Fibroblast of lung (primary cell): ENCODE measurements around the gene TAF1C. TPM values are rescaled to one million over a fixed set of nuclear protein-coding genes. Genes with fewer than 3 reads are reported as not detected.

Experiments
- DNase-seq, 2 donors: peaks; one replicate each; pipeline versions ENCODE4 v3.0.0 to v3.0.0-alpha.2; 2010; ENCODE audit warnings: low read depth in 2 of 2
- H2AFZ ChIP-seq: 2 replicates; pipeline ENCODE4 v1.5.1; 2012; ENCODE audit warnings: low read length, control low read depth, inconsistent platforms
- H3K27ac ChIP-seq: 2 replicates; pipeline ENCODE4 v1.5.1; 2011; ENCODE audit warnings: low read length, control low read depth; ENCODE audit not compliant: insufficient read depth
- H3K27me3 ChIP-seq: 2 replicates; pipeline ENCODE4 v1.5.1; 2011; ENCODE audit warnings: mild to moderate bottlenecking, low read length; ENCODE audit not compliant: control insufficient read depth, insufficient read depth
- H3K36me3 ChIP-seq: 2 replicates; pipeline ENCODE4 v1.5.1; 2011; ENCODE audit warnings: low read length; ENCODE audit not compliant: control insufficient read depth, insufficient read depth
- H3K4me1 ChIP-seq: 2 replicates; pipeline ENCODE4 v1.5.1; 2011; ENCODE audit warnings: low read length; ENCODE audit not compliant: control insufficient read depth, insufficient read depth; ENCODE audit errors: extremely low read depth
- H3K4me2 ChIP-seq: 2 replicates; pipeline ENCODE4 v1.5.1; 2011; ENCODE audit warnings: low read length, control low read depth; ENCODE audit not compliant: insufficient read depth; ENCODE audit errors: extremely low read depth
- H3K4me3 ChIP-seq, 4 experiments: fragments of 200-600 bp in 1 of 4; sonication (generic) in 1 of 4; replicated peaks in 1 of 4; 2 replicates each; pipeline ENCODE4 v1.5.1; 2011 to 2016; ENCODE audit warnings: low read length in 4 of 4, low read depth in 3 of 4, mild to moderate bottlenecking in 3 of 4, control low read depth in 2 of 4, inconsistent platforms in 1 of 4, mixed read lengths in 1 of 4; ENCODE audit not compliant: insufficient read depth in 1 of 4; ENCODE audit errors: control extremely low read depth in 1 of 4
- H3K79me2 ChIP-seq: 2 replicates; pipeline ENCODE4 v1.5.1; 2012; ENCODE audit warnings: mild to moderate bottlenecking, low read length, inconsistent platforms; ENCODE audit not compliant: control insufficient read depth, insufficient read depth
- H3K9ac ChIP-seq: 2 replicates; pipeline ENCODE4 v1.5.1; 2011; ENCODE audit warnings: mild to moderate bottlenecking, low read length, control low read depth; ENCODE audit not compliant: insufficient read depth
- H3K9me3 ChIP-seq: 2 replicates; pipeline ENCODE4 v1.5.1; 2012; ENCODE audit warnings: low read depth, low read length; ENCODE audit not compliant: control insufficient read depth, insufficient read depth
- H4K20me1 ChIP-seq: 2 replicates; pipeline ENCODE4 v1.5.1; 2011; ENCODE audit warnings: low read length; ENCODE audit not compliant: control insufficient read depth, insufficient read depth; ENCODE audit errors: extremely low read depth
- EZH2 ChIP-seq: IDR thresholded peaks from 2 replicates; pipeline ENCODE4 v1.5.1; 2012; ENCODE audit warnings: low read length, control low read depth, mild to moderate bottlenecking; ENCODE audit errors: missing control alignments
- polyA minus RNA-seq: library from RNA; depleted of rRNA, polyadenylated mRNA; stranded (reverse); fragments of >200 nt; gene quantifications from 2 replicates; pipeline ENCODE4 v1.2.3, GENCODE V29; 2011; ENCODE audit warnings: low replicate concordance
- polyA plus RNA-seq, 2 donors: library from polyadenylated mRNA; depleted of rRNA in 1 of 2; stranded (reverse) in 1 of 2; unstranded in 1 of 2; fragments of >200 nt; gene quantifications; 2 replicates each; pipeline ENCODE4 v1.2.1, GENCODE V29; 2011 to 2012; ENCODE audit warnings: missing spikeins in 1 of 2
- total RNA-seq: library from RNA; depleted of rRNA; stranded (reverse); fragments of >200 nt; gene quantifications from 2 replicates; pipeline ENCODE4 v1.2.1, GENCODE V29; 2014
- TF ChIP-seq, protein P1 (sequence below), 2 donors: IDR thresholded peaks in 1 of 2; conservative IDR thresholded peaks in 1 of 2; 1 replicate in 1 of 2; 2 replicates in 1 of 2; pipeline ENCODE4 v1.5.1; 2011 to 2012; ENCODE audit warnings: low read length in 2 of 2, control low read depth in 1 of 2, inconsistent platforms in 1 of 2, low read depth in 1 of 2, mild to moderate bottlenecking in 1 of 2

TAF1C gene, protein sequence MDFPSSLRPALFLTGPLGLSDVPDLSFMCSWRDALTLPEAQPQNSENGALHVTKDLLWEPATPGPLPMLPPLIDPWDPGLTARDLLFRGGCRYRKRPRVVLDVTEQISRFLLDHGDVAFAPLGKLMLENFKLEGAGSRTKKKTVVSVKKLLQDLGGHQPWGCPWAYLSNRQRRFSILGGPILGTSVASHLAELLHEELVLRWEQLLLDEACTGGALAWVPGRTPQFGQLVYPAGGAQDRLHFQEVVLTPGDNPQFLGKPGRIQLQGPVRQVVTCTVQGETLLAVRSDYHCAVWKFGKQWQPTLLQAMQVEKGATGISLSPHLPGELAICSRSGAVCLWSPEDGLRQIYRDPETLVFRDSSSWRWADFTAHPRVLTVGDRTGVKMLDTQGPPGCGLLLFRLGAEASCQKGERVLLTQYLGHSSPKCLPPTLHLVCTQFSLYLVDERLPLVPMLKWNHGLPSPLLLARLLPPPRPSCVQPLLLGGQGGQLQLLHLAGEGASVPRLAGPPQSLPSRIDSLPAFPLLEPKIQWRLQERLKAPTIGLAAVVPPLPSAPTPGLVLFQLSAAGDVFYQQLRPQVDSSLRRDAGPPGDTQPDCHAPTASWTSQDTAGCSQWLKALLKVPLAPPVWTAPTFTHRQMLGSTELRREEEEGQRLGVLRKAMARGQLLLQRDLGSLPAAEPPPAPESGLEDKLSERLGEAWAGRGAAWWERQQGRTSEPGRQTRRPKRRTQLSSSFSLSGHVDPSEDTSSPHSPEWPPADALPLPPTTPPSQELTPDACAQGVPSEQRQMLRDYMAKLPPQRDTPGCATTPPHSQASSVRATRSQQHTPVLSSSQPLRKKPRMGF
- total RNA-seq: 9.8 and 12.9 TPM in 2 replicates
- polyA plus RNA-seq: 9.3 and 15.9 TPM in 2 replicates
- polyA plus RNA-seq (2012): 15.1 and 18.8 TPM in 2 replicates
- 14.1 and 20.1 TPM in 2 replicates for polyA minus RNA-seq

DNA sequence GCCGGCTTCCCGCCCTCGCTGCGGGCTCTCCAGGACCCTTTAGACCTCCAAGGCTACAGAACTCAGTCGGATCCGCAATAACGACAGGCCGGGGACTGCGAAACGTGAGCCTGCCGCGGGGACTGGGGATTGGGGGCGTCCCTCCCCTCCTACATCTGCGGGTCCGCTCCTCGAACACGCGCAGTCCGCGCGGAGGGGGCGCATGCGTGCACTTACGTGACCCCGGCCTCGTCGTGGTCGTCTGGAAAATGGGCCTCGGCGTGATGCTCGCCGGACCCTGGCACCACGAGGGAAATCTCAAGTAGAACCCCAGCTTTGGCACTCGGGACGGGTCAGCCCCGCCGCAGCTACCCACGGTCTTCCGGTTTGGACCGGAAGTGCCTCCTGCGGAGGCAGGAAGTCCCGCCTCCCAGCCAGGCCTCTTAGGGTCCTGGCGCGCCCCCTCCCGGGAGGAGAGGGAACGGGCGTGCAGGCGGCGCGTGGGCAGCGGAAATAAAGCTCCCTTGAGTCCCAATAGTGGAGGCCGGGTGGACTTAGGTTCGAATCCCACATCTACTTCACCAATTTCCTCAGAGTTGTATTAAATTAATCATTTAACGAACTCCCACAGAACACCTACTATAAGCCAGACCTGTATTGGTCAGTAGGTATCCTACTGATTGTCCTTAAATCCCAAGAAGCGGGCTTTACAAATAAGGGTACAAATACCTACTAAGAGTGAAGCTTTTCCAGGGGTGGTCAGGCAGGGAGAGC lies at the start of gene TAF1C:
TSS of gene TAF1C (minus strand) at position 373 of the 753 bp plus-strand sequence. CDS start 2,069 bp downstream, outside the sequence.
- H3K79me2 ChIP-seq: peaks cover 24% of the 10 kb centered on the region
- H2AFZ ChIP-seq: peak within 1 kb of the TSS; percentile 96
- TF ChIP-seq EZH2: no peak
- TF ChIP-seq, protein P1, sequence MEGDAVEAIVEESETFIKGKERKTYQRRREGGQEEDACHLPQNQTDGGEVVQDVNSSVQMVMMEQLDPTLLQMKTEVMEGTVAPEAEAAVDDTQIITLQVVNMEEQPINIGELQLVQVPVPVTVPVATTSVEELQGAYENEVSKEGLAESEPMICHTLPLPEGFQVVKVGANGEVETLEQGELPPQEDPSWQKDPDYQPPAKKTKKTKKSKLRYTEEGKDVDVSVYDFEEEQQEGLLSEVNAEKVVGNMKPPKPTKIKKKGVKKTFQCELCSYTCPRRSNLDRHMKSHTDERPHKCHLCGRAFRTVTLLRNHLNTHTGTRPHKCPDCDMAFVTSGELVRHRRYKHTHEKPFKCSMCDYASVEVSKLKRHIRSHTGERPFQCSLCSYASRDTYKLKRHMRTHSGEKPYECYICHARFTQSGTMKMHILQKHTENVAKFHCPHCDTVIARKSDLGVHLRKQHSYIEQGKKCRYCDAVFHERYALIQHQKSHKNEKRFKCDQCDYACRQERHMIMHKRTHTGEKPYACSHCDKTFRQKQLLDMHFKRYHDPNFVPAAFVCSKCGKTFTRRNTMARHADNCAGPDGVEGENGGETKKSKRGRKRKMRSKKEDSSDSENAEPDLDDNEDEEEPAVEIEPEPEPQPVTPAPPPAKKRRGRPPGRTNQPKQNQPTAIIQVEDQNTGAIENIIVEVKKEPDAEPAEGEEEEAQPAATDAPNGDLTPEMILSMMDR (conservative IDR thresholded peaks at IDR 0.05 in 1 of 2, IDR thresholded peaks at IDR 0.05 in 1 of 2; ENCODE audit: low read depth in 1 of 2, low read length in 2 of 2): peak; percentile 79 to 84
- H3K27me3 ChIP-seq: no peaks in the 10 kb centered on the region
- peak; percentile 93 to 96 for DNase-seq
- peak within 1 kb of the TSS; percentile 72 to 94 (median 80) for H3K4me3 ChIP-seq
- peak within 1 kb of the TSS; percentile 73 for H3K27ac ChIP-seq
- H3K9me3 ChIP-seq: no peaks in the 10 kb centered on the region
- no peaks in the 10 kb centered on the region for H4K20me1 ChIP-seq
- peak within 1 kb of the TSS; percentile 85 for H3K9ac ChIP-seq
- H3K4me2 ChIP-seq: peak within 1 kb of the TSS; percentile 87
- peaks cover 11% of the 10 kb centered on the region for H3K36me3 ChIP-seq
- H3K4me1 ChIP-seq: no peaks in the 10 kb centered on the region

DNA sequence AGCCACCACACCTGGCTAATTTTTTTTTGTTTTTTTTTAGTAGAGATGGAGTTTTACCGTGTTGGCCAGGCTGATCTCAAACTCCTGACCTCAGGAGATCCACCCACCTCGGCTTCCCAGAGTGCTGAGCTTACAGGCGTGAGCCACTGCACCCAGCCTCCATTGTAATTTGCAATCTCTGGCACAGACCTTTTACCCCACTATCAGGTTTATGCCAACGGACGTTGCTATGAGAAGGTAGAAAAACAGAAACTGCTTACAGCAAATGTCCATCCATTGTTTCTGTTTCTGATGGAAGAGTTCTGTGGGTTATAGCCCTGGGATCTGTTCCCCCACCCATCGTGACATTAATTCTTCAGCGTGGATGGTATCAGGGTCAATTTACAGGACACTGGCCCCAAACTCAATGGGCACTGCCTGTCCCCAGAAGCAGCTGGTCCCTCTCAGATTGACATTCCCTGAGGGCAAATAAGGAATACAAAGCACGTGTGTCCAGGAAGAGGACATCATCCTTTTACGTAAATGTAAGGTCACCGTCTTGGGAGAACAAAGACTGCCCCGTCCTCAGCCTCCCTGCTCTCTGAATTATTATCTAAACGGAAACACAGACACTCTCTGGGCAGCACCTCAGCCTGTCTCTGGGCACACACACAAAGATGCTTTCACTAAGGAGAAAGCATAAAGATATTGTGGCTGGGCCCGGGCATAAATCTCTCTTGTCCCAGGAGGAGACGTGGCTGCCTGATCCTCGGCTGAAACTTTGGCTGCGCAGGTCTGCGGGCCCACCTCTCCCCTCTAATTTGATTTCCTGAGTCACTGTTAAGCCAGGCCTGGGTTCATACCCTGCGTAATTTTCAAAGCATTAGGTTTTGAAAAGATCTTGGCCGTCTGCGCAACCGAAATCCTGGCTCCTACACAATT lies 47.7 kb upstream of the TAF1C start:
- H3K4me2 ChIP-seq: no peak overlapping the region
- no peaks in the 10 kb centered on the region for H4K20me1 ChIP-seq
- H3K4me1 ChIP-seq: no peaks in the 10 kb centered on the region
- no peak overlapping the region for H3K9ac ChIP-seq
- H3K4me3 ChIP-seq: no peak overlapping the region
- no peaks in the 10 kb centered on the region for H3K79me2 ChIP-seq
- H3K36me3 ChIP-seq: no peaks in the 10 kb centered on the region
- peak in 1 of 2 donors; percentile 6 for DNase-seq
- peaks cover 10% of the 10 kb centered on the region for H3K27me3 ChIP-seq
- H3K27ac ChIP-seq: no peak overlapping the region
- H2AFZ ChIP-seq: no peak overlapping the region
- no peaks in the 10 kb centered on the region for H3K9me3 ChIP-seq
- TF ChIP-seq, protein P1 (conservative IDR thresholded peaks at IDR 0.05 in 1 of 2, IDR thresholded peaks at IDR 0.05 in 1 of 2; ENCODE audit: low read depth in 1 of 2, low read length in 2 of 2): no peak
- TF ChIP-seq EZH2: no peak
